HG03097 (cell line): Measurements from ENCODE around the gene IL17C.

ENCODE experiments used
- ATAC-seq: cut with Tn5 transposase; IDR thresholded peaks from one replicate; pipeline ENCODE4 v1.9.1; 2021; ENCODE audit not compliant: unreplicated experiment, low FRiP score

IL17C gene

GRCh38 chr16:88640498-88641247 is 2.3 kb downstream of the IL17C start:
- no peak for ATAC-seq

DNA sequence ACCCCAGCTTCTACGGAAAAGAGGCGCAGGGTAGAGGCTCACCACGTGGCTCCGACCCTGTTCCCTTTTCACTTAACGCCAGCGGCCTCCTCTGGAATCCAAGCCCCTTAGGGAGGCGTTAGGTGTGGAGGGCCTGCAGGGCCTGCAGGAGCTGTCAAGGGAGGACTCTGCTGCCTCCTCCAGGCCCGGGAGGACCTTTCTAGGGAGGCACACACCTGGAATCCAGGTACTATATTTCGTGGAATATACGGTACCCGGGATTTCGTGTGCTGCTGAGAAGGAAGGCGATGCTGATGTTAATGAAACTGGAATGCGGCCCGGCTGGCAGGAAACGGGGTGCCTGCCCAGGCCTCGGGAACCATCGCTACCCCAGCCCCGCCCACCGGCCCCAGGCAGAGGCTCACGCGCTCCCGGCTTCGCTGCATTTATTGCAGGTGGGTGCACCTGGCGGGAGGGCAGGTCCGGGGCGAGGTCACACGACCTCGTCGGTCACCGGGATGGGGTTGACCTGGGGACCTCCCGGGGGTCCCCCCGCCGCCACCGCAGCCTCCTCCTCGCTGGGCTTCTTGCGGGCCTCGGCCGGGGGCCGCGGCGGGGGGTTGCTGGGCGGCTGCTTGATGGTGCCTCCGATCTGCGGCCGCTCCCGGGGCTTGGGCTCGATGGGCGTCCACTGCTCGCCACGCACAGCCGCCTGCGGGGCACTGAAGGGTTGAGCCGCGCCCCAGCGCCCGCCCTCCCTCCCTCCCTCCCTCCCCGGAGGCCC is 4.7 kb downstream of the IL17C start:
- ATAC-seq: no peak

DNA sequence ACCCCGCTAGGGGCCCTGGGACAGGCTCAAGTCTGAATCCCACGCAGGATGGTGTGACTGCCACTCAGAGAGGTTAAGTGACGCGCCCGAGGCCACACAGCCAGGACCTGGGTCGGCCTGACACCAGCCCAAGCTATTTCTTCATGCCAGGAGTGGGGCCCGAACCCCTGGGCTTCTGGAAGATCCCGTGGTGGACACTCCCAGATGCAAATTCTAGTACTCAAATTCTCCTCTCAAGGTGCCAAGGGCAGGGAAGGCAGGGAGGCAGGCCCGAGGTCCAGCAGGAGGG is 5.2 kb downstream of the IL17C start:
- ATAC-seq: no peak

DNA sequence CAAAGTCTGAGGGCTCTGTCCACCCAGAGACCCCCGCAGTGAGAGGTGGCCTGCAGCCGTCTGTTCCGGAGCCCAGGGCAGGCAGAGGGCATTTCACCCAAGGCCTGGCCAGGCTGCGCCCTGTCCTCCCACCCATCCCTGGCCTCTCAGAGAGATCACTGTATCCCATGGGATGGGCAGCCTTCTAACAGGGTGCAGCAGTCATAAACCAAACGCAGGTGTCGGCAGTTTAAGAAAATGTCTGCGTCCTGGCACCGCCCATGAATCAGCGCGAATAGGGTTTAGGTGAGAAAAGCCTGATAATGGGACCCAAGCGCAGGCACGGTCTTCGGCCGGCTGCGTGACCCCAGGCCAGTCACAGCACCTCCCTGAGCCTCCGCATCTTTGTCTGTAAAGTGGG is 7.1 kb downstream of the IL17C start:
- ATAC-seq: no peak

- no peak for ATAC-seq
These were observed 7.6 kb downstream of the IL17C start for GRCh38 chr16:88645941-88646340.

DNA sequence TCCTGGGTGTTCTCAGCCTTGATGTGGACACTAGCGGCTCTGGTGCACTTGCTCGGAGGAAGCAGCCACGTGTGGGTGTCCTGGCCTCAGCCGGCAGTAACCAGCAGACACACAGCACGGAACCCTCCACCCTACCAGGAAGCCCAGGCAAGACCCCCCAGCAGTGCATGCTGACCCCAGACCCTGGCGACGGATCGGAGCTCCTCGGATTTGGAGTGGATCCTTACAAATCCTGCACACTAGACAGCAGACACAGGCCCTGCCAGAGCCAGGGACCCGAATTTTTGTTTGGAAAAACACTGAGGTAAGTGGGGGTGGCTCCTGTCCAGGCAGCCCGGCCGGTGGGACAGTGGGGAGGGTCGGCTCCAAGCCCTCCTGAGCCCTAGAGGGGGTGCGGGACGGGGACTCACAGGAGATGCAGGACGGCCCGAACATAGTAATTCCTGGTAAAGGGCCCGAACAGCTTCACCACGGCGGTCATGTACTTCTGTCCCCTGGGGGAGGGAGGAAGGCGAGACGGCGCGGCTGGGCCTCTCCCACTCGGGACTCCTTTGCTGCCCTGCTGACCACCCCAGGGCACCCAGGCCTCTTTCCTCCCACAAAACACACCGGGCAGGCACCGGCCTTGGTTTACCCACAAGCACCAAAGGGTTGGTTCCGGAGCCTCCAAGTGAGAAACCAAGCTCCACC is 8.1 kb downstream of the IL17C start:
- ATAC-seq: no peak

- ATAC-seq: no peak
These were observed 9.1 kb downstream of the IL17C start for GRCh38 chr16:88647178-88648070.

GRCh38 chr16:88649195-88649923 is 11.0 kb downstream of the IL17C start:
- ATAC-seq: no peak

DNA sequence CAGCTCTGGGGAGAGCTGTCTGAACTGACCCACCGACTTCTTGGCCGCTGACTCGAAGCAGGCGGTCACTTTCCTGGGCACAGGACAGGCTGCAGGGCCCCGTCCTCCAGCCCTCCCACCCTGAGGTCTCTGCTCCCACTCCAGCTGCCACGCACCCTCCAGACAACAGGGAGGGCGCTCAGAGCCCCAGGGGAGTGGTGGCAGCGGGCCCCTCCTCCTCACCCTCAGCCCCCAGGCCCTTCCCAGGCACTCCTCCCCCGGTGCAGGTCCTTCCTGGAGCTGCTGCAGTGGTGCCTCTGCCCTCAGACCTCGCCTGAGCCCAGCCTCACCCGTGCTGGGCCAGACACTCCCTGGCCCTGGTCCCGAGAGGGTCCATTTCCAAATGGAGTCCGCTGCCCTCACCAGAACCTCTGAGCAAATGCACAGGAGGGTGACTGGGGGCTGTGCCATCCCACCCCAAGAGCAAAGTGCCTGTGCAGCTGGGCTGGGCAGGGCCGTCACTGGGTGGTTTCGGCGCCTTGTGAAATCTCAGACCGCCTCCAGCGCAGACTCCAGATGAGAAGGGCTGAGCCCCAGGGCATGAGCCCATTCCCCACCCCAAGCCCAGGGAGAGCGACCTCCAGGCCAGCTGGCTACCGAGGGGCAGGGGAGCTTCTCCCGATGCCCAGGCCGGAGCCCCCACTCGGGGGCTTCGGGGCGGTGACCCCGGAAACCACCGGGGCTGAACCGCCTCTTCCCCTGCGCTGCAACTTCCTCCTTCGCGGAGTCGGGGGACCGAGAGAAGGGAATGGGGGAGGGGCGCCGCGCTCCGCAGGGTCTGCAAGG is 11.8 kb downstream of the IL17C start:
- ATAC-seq: no peak

GRCh38 chr16:88650749-88651275 is 12.4 kb downstream of the IL17C start, which contains the start of gene CYBA:
CYBA (minus strand) TSS chr16:88651053; CDS start chr16:88651013, 40 bp downstream.
- ATAC-seq: peak; percentile 48

- peak; percentile 70 for ATAC-seq
These were observed 13.1 kb downstream of the IL17C start for GRCh38 chr16:88651276-88651988.

GRCh38 chr16:88651989-88652761 is 13.8 kb downstream of the IL17C start:
- ATAC-seq: no peak

- no peak for ATAC-seq
These were observed 14.3 kb downstream of the IL17C start for GRCh38 chr16:88652762-88653063.

DNA sequence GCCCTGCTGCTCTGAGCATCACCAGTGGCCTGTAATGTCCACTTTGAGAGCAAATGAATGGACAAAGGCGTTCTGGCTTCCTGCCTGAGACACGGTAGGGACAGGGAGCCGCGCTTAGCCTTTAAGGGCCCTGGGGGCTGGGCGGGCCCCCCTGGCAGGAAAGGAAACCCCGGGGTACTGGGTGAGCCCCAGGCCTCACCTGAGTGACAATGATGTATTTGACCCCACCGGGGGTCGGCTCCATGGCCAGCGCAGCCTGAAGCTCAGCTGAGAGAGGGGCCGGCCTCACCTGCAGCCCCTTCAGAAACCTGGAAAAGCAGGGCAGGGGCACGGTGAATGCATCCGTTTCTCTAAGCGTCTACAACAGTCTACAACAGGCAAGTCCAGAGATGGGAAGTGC is 14.7 kb downstream of the IL17C start:
- ATAC-seq: no peak

- ATAC-seq: no peak
These were observed 15.4 kb downstream of the IL17C start for GRCh38 chr16:88653596-88654362.

- ATAC-seq: no peak
These were observed 16.1 kb downstream of the IL17C start for GRCh38 chr16:88654363-88655052.
